ENCODE results near the gene ZMIZ1. TPM values are rescaled to one million over a fixed set of nuclear protein-coding genes. Genes with fewer than 3 reads are reported as not detected.
A peak's percentile ranks its signal among the peaks of the same experiment; 100 is the strongest.

Gene ZMIZ1
- total and polyA plus RNA-seq, 4 donors = 3.9 to 19.1 (median 9.8) TPM

- H3K9me3 ChIP-seq (ENCODE audit: control insufficient read depth in 4 of 4, low read length in 3 of 4) = no peaks in the 10 kb centered on the region
- H3K9ac ChIP-seq (ENCODE audit: low read depth in 1 of 2, low read length in 2 of 2) = no peak overlapping the region
- peaks cover 10 to 21% (median 16%) of the 10 kb centered on the region in 4 donors for H3K4me1 ChIP-seq (ENCODE audit: control insufficient read depth in 4 of 4, insufficient read depth in 4 of 4, low read length in 3 of 4)
- H3K36me3 ChIP-seq (ENCODE audit: control insufficient read depth in 4 of 4, insufficient read depth in 3 of 4, low read depth in 1 of 4, low read length in 3 of 4) = no peaks in the 10 kb centered on the region
- no peak for TF ChIP-seq NR2F2 (IDR thresholded peaks at IDR 0.05)
- no peak overlapping the region for H3K27ac ChIP-seq (ENCODE audit: low read depth in 1 of 2, low read length in 2 of 2)
- no peak overlapping the region for H3K4me3 ChIP-seq (ENCODE audit: low read depth in 1 of 3, low read length in 3 of 3)
- no peak for DNase-seq (ENCODE audit: low spot score)
- no peaks in the 10 kb centered on the region for H3K27me3 ChIP-seq (ENCODE audit: control insufficient read depth in 4 of 4, insufficient read depth in 4 of 4, low read length in 3 of 4)
- 76% methylated on average over 2 of the region's 2 CpGs for WGBS
Measured at GRCh38 chr10:79133416-79133815, 64.7 kb downstream of the ZMIZ1 start.

- peaks cover 2 to 8% (median 7%) of the 10 kb centered on the region in 4 donors for H3K4me1 ChIP-seq (ENCODE audit: control insufficient read depth in 4 of 4, insufficient read depth in 4 of 4, low read length in 3 of 4)
- no peaks in the 10 kb centered on the region for H3K27me3 ChIP-seq (ENCODE audit: control insufficient read depth in 4 of 4, insufficient read depth in 4 of 4, low read length in 3 of 4)
- no peak overlapping the region for H3K27ac ChIP-seq (ENCODE audit: low read depth in 1 of 2, low read length in 2 of 2)
- no peak for TF ChIP-seq YY1 (IDR thresholded peaks at IDR 0.05)
- peak; percentile 78 for TF ChIP-seq NR2F2 (IDR thresholded peaks at IDR 0.05)
- no peaks in the 10 kb centered on the region for H3K9me3 ChIP-seq (ENCODE audit: control insufficient read depth in 4 of 4, low read length in 3 of 4)
- DNase-seq (ENCODE audit: low spot score) = no peak
- no peak overlapping the region for H3K9ac ChIP-seq (ENCODE audit: low read depth in 1 of 2, low read length in 2 of 2)
- H3K4me3 ChIP-seq (ENCODE audit: low read depth in 1 of 3, low read length in 3 of 3) = no peak overlapping the region
- H3K36me3 ChIP-seq (ENCODE audit: control insufficient read depth in 4 of 4, insufficient read depth in 3 of 4, low read depth in 1 of 4, low read length in 3 of 4) = peaks cover 0 to 11% (median 4%) of the 10 kb centered on the region in 4 donors
- 84% methylated on average over 9 of the region's 9 CpGs for WGBS
Measured at GRCh38 chr10:79135790-79136189, 67.0 kb downstream of the ZMIZ1 start.

- Histone ChIP-seq H3K9ac (ENCODE audit: low read depth in 1 of 2, low read length in 2 of 2) (no peak overlapping the region), H3K4me1 (ENCODE audit: control insufficient read depth in 4 of 4, insufficient read depth in 4 of 4, low read length in 3 of 4) (peaks cover 2 to 8% (median 5%) of the 10 kb centered on the region in 4 donors), H3K27me3 (ENCODE audit: control insufficient read depth in 4 of 4, insufficient read depth in 4 of 4, low read length in 3 of 4) (no peaks in the 10 kb centered on the region), H3K9me3 (ENCODE audit: control insufficient read depth in 4 of 4, low read length in 3 of 4) (no peaks in the 10 kb centered on the region), H3K27ac (ENCODE audit: low read depth in 1 of 2, low read length in 2 of 2) (no peak overlapping the region), H3K4me3 (ENCODE audit: low read depth in 1 of 3, low read length in 3 of 3) (no peak overlapping the region), H3K36me3 (ENCODE audit: control insufficient read depth in 4 of 4, insufficient read depth in 3 of 4, low read depth in 1 of 4, low read length in 3 of 4) (peaks cover 0 to 11% (median 4%) of the 10 kb centered on the region in 4 donors)
- 78% methylated on average over 2 of the region's 2 CpGs for WGBS
- no peak for DNase-seq (ENCODE audit: low spot score)
- TF ChIP-seq NR2F2 (IDR thresholded peaks at IDR 0.05) = peak; percentile 28
- no peak for TF ChIP-seq EGR1 (IDR thresholded peaks at IDR 0.05; ENCODE audit: low read depth in 2 of 2)
- TF ChIP-seq CTCF (IDR thresholded peaks at IDR 0.05; ENCODE audit: low read depth, low read length, missing input control) = no peak
Measured at GRCh38 chr10:79136236-79137005, 67.7 kb downstream of the ZMIZ1 start.

GRCh38 chr10:79137300-79137756 is 68.6 kb downstream of the ZMIZ1 start:
- Histone ChIP-seq H3K36me3 (ENCODE audit: control insufficient read depth in 4 of 4, insufficient read depth in 3 of 4, low read depth in 1 of 4, low read length in 3 of 4) (peaks cover 0 to 11% (median 5%) of the 10 kb centered on the region in 4 donors), H3K4me3 (ENCODE audit: low read depth in 1 of 3, low read length in 3 of 3) (no peak overlapping the region), H3K9me3 (ENCODE audit: control insufficient read depth in 4 of 4, low read length in 3 of 4) (no peaks in the 10 kb centered on the region), H3K4me1 (ENCODE audit: control insufficient read depth in 4 of 4, insufficient read depth in 4 of 4, low read length in 3 of 4) (peaks cover 0 to 8% (median 4%) of the 10 kb centered on the region in 4 donors), H3K9ac (ENCODE audit: low read depth in 1 of 2, low read length in 2 of 2) (no peak overlapping the region), H3K27ac (ENCODE audit: low read depth in 1 of 2, low read length in 2 of 2) (peak overlapping the region; percentile 11 to 30), H3K27me3 (ENCODE audit: control insufficient read depth in 4 of 4, insufficient read depth in 4 of 4, low read length in 3 of 4) (no peaks in the 10 kb centered on the region)
- WGBS = 64% methylated on average over 8 of the region's 8 CpGs
- DNase-seq (ENCODE audit: low spot score) = no peak
- TF ChIP-seq CTCF (IDR thresholded peaks at IDR 0.05; ENCODE audit: low read depth, low read length, missing input control) = no peak
- TF ChIP-seq RAD21 (IDR thresholded peaks at IDR 0.05) = no peak
- no peak for TF ChIP-seq SP1 (IDR thresholded peaks at IDR 0.05)
- TF ChIP-seq TAF1 (conservative IDR thresholded peaks at IDR 0.05) = no peak
- no peak for TF ChIP-seq FOXA2 (IDR thresholded peaks at IDR 0.05)
- no peak for TF ChIP-seq MAX (IDR thresholded peaks at IDR 0.05)
- no peak for TF ChIP-seq YY1 (IDR thresholded peaks at IDR 0.05)
- TF ChIP-seq GABPA (IDR thresholded peaks at IDR 0.05 in 1 of 2, conservative IDR thresholded peaks at IDR 0.05 in 1 of 2) = no peak
- no peak for TF ChIP-seq JUND (IDR thresholded peaks at IDR 0.05)
- TF ChIP-seq REST (IDR thresholded peaks at IDR 0.05) = no peak
- TF ChIP-seq HNF4G (IDR thresholded peaks at IDR 0.05) = no peak
- TF ChIP-seq HNF4A (conservative IDR thresholded peaks at IDR 0.05) = no peak
